ENCODE data around the gene PNMA8B.
"Not testable (repeated sequence)": the region's sequence is repeated elsewhere in the genome, so short reads cannot be mapped to it uniquely, and the experiment has no call there.

The PNMA8B gene, protein sequence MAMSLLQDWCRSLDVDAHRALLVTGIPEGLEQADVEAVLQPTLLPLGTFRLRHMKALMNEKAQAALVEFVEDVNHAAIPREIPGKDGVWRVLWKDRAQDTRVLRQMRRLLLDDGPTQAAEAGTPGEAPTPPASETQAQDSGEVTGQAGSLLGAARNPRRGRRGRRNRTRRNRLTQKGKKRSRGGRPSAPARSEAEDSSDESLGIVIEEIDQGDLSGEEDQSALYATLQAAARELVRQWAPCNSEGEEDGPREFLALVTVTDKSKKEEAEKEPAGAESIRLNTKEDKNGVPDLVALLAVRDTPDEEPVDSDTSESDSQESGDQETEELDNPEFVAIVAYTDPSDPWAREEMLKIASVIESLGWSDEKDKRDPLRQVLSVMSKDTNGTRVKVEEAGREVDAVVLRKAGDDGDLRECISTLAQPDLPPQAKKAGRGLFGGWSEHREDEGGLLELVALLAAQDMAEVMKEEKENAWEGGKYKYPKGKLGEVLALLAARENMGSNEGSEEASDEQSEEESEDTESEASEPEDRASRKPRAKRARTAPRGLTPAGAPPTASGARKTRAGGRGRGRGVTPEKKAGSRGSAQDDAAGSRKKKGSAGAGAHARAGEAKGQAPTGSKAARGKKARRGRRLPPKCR

GRCh38 chr19:46495786-46496099 is at the start of gene PNMA8B:
Gene PNMA8B, minus strand, starts transcription at chr19:46495867. Its CDS starts 402 bp downstream, at chr19:46495465.
- DNase-seq, result peak; percentile 33

GRCh38 chr19:46544651-46545050 is 49.0 kb upstream of the PNMA8B start:
- DNase-seq, result no peak

- peak; percentile 75 for DNase-seq
Measured at GRCh38 chr19:46542428-46543230, 47.0 kb upstream of the PNMA8B start.

GRCh38 chr19:46537136-46538097 is 41.8 kb upstream of the PNMA8B start:
- peak; percentile 61 for DNase-seq

- DNase-seq, result no peak
Measured at GRCh38 chr19:46536391-46536790, 40.7 kb upstream of the PNMA8B start.

GRCh38 chr19:46533621-46534081 is 38.0 kb upstream of the PNMA8B start:
- DNase-seq, result no peak

GRCh38 chr19:46533078-46533620 is 37.5 kb upstream of the PNMA8B start:
- no peak for DNase-seq

DNA sequence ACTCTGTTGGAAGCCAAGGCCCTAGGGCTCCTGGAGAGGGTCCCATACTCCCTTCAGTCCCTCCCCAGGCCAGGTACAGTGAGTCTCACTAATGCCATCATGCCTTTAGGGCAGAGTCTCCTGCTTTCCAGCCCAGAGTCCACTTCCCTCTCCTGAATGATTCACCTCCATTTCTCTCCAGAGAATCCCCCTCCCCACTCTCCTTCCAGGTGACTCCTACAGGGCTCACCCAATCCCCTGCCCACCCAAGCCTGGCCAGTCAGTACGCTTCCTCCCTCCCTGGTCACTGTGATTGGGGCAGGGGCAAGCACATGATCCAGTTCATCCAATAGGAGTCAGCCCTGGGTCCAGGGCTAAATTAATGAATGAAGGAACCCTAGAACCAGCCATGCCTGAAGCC is 35.0 kb upstream of the PNMA8B start:
- no peak for DNase-seq

GRCh38 chr19:46529622-46530451 is 34.2 kb upstream of the PNMA8B start:
- DNase-seq, result peak; percentile 69

GRCh38 chr19:46528601-46529590 is 33.2 kb upstream of the PNMA8B start:
- no peak for DNase-seq

DNA sequence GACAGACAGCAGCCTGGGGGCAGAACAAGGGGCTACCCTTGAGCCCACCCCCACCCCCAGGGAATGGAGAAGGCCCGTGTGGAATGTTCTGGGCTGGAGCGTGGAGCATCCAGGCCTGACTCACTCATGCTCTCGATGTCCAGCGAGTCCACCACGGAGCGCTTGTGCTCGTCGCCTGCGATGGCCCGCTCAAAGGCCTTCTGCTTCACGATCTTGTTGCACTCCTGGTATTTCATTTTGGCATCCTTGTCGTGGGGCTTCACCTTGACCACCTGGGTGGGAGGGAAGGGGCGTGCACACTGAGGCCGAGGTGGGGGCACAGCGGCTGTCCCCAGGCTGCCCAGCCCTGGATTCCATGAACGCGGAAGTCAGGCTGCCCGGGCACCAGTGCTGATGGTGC is 31.1 kb upstream of the PNMA8B start:
- DNase-seq, result not testable (repeated sequence)

- no peak for DNase-seq
Measured at GRCh38 chr19:46524308-46524707, 28.6 kb upstream of the PNMA8B start.

DNA sequence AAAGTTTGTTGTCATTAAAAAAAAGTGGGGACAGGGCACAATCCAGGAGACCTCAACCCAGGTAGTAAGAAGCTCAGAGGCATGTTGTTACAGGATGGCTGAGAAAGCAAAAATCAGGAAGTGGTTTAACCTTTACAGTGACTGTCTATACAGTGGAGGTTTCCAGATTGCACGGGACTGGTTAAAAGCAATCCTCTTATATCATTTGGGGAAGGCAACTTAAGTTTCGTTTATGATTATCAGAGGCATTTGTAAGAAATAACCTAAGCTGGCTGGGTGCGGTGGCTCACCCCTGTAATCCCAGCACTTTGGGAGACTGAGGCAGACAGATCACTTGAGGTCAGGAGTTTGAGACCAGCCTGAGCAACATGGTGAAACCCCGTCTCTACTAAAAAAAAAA is 27.3 kb upstream of the PNMA8B start:
- DNase-seq, result peak; percentile 27

GRCh38 chr19:46521241-46521868 is 25.7 kb upstream of the PNMA8B start:
- DNase-seq, result no peak

GRCh38 chr19:46520616-46521015 is 24.9 kb upstream of the PNMA8B start:
- no peak for DNase-seq

GRCh38 chr19:46517471-46517870 is 21.8 kb upstream of the PNMA8B start:
- no peak for DNase-seq

GRCh38 chr19:46515879-46516350 is 20.2 kb upstream of the PNMA8B start:
- DNase-seq, result no peak

GRCh38 chr19:46515290-46515609 is 19.6 kb upstream of the PNMA8B start:
- no peak for DNase-seq

DNA sequence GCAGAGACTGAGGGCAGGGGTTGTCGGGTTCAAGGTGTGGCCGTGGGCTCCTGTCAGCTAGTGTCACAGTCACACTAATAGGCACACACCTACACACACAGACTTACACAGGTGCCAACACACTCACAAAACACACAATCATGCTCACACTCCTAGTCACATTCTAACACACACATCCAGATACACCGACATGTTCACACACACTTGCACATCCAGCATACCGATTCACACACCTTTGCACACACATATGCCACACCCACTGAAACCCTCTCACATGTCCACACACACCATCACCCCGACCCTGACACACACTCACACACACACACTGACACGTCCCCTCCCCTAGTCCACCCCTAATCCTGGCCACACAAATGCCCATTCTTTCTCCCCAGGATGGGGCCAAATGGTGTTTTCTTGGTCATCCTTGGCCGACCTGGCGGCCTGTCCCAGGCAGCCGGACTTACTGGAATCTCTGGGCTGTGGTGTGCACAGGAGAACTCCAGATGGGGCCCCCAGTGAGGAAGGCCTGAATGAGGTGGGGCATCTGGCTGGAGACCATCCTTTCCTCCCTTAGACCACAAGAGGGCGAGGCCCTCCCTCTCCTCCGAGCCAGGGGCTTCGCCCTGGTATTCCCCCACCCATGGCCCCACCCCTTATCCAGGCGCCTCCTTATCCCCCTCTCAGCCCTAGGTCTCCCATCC is 19.1 kb upstream of the PNMA8B start:
- no peak for DNase-seq

Measured in activated T-cell treated with anti-CD3 and anti-CD28 coated beads for 4 hours (primary cell).